ENCODE data around the gene AGBL4. TPM values are rescaled to one million over a fixed set of nuclear protein-coding genes. Genes with fewer than 3 reads are reported as not detected.

Gene AGBL4
- total RNA-seq, 4 donors from 2014 or later, result 0.44 to 1.5 (median 1.2) TPM; not detected in 1

DNA sequence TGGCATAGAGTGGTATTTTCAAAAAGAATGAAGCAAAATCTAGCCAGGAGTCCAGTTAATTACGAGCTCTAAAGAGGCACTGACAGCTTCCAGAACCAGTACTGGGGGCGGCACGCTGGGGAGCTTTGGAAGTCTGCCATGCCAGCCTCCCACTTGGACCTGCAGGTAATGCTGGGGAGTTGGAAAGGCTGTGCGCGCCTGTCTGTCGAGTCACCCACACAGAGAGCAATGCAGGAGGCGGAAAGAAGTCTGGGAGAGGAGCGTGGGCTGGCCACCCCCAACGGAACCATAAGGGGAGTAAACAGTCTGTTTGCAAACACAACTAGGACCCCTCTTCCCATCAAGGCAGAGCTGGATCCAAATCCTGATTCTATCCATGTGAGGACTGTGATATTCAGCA is 1331.5 kb downstream of the AGBL4 start:
- no peaks in the 10 kb centered on the region for H3K9me3 ChIP-seq
- H3K27me3 ChIP-seq, result no peaks in the 10 kb centered on the region
- WGBS, 2 donors, result 69 to 70% methylated on average over 9 of the region's 9 CpGs
- H3K4me1 ChIP-seq, result no peaks in the 10 kb centered on the region
- no peak overlapping the region for H3K27ac ChIP-seq
- no peak for DNase-seq (ENCODE audit: low spot score in 2 of 2)
- H3K36me3 ChIP-seq, result no peaks in the 10 kb centered on the region
- TF ChIP-seq, protein P1, sequence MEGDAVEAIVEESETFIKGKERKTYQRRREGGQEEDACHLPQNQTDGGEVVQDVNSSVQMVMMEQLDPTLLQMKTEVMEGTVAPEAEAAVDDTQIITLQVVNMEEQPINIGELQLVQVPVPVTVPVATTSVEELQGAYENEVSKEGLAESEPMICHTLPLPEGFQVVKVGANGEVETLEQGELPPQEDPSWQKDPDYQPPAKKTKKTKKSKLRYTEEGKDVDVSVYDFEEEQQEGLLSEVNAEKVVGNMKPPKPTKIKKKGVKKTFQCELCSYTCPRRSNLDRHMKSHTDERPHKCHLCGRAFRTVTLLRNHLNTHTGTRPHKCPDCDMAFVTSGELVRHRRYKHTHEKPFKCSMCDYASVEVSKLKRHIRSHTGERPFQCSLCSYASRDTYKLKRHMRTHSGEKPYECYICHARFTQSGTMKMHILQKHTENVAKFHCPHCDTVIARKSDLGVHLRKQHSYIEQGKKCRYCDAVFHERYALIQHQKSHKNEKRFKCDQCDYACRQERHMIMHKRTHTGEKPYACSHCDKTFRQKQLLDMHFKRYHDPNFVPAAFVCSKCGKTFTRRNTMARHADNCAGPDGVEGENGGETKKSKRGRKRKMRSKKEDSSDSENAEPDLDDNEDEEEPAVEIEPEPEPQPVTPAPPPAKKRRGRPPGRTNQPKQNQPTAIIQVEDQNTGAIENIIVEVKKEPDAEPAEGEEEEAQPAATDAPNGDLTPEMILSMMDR (IDR thresholded peaks at IDR 0.05), result no peak
- TF ChIP-seq POLR2A (IDR thresholded peaks at IDR 0.05) (no peak), EP300 (IDR thresholded peaks at IDR 0.05) (no peak)
- H3K4me3 ChIP-seq, result no peak overlapping the region

DNA sequence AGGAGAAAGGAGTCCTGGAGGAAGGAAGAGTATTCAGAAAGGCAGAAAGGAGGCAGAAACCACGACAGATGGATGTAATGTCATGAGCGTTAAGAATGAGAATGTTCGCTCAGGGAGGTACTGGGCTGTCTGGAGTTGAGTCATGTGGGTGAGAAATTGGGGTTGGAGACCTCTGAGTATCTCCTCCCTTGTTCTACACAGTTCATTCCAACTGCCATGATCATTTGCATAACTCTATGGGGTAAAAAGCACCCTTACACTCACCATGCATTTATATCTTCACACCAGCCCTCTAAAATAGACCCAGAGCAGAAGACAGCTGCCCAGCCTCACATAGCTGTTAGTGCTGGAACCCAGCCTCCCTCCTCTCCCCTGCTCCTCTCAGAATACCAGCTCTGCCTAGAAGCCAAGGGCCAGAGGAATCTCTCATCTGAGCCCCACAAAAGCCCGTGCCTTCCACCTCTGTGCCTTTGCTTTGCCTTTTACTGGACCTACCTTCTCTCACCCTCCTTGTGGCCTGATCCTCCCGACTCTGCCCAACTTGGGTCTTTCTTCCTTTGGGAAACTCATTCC is 1332.2 kb downstream of the AGBL4 start:
- no peaks in the 10 kb centered on the region for H3K9me3 ChIP-seq
- WGBS, 2 donors, result 78 to 81% methylated on average over 5 of the region's 5 CpGs
- H3K4me3 ChIP-seq, result no peak overlapping the region
- DNase-seq (ENCODE audit: low spot score in 2 of 2), result no peak
- H3K36me3 ChIP-seq, result no peaks in the 10 kb centered on the region
- H3K27ac ChIP-seq, result no peak overlapping the region
- TF ChIP-seq, protein P1 (IDR thresholded peaks at IDR 0.05), result no peak
- TF ChIP-seq POLR2A (IDR thresholded peaks at IDR 0.05) (no peak), EP300 (IDR thresholded peaks at IDR 0.05) (no peak)
- H3K27me3 ChIP-seq, result no peaks in the 10 kb centered on the region
- H3K4me1 ChIP-seq, result no peaks in the 10 kb centered on the region

DNA sequence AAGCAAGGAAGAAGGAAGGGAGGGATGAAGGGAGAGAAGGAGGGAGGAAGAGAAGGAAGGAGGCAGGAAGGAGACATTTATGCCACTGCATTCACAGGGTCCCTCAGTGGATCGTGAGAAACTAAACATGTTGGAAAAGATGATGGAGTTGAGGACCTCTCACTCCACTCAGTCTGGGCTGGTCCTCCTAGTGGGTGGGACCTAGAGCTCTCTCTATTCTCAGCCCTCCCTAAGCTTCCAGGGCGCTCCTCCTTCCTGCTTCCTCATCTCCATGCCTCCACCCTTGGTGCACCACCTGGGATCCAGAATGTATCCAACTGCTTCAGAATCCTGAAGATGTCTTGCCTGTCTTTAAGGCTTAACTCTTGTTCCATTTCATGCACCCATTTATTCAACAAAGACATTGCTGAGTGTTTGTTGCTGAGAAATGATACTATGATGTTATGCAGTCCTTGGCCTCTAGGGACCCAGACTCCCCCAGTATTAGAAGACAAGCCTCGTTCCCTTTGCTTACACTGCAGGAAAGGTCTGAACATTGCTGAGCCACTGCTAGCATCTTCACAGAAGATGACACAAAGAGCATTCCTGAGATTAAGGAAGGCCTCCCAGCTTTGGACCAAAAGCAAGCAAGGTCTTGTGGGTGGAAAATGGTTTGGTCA is 1335.5 kb downstream of the AGBL4 start:
- Histone ChIP-seq H3K4me1 (peaks cover 0 to 6% (median 0%) of the 10 kb centered on the region in 4 donors), H3K4me3 (no peak overlapping the region), H3K27me3 (no peaks in the 10 kb centered on the region), H3K9me3 (no peaks in the 10 kb centered on the region), H3K27ac (no peak overlapping the region), H3K36me3 (no peaks in the 10 kb centered on the region)
- DNase-seq (ENCODE audit: low spot score in 2 of 2), result no peak
- TF ChIP-seq EP300 (IDR thresholded peaks at IDR 0.05) (no peak), POLR2A (IDR thresholded peaks at IDR 0.05) (no peak)
- TF ChIP-seq, protein P1 (IDR thresholded peaks at IDR 0.05), result no peak
- WGBS, 2 donors, result 59 to 63% methylated on average over 3 of the region's 3 CpGs

DNA sequence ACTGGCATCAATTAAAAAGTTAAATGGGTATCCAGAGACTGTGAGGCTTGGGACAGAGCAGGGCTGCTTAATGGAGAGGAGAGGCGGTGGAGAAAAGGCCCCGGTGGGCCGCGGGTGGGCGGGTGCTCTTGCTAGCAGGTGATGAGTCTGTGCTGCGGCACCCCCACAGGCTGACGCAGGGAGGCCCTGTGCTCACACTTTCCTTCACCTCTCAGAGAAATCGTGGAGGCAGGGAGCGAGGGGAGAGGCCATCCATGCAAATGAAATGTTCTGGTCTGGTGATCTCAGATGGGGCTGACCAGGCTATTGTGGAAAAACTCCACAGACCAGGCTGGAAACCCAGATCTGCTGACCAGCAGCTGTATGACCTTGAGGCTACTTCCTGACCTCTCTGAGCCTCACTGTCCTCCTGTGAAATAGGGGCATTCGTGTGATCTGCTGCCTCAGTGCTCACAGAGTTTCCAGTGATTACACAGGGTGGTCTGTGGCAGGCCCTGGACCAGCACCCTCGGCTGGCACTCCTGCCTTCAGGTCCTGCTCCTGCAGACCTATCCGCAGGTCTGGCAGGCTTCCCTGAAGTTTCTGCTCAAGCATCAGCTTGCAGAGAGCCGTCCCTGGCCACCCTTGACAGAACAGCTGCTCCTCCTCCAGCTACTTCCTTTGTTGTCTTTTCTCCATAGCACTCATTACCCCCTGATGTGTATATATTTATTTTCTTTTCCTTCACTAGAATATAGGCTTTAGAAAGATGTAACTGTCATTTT is 1336.3 kb downstream of the AGBL4 start:
- no peak for DNase-seq (ENCODE audit: low spot score in 2 of 2)
- no peak overlapping the region for H3K4me3 ChIP-seq
- TF ChIP-seq EP300 (IDR thresholded peaks at IDR 0.05) (no peak), POLR2A (IDR thresholded peaks at IDR 0.05) (no peak)
- TF ChIP-seq, protein P1 (IDR thresholded peaks at IDR 0.05), result no peak
- peaks cover 0 to 6% (median 0%) of the 10 kb centered on the region in 4 donors for H3K4me1 ChIP-seq
- no peaks in the 10 kb centered on the region for H3K36me3 ChIP-seq
- no peaks in the 10 kb centered on the region for H3K9me3 ChIP-seq
- H3K27me3 ChIP-seq, result no peaks in the 10 kb centered on the region
- 72 to 74% methylated on average over 13 of the region's 13 CpGs for WGBS, 2 donors
- no peak overlapping the region for H3K27ac ChIP-seq

GRCh38 chr1:48686159-48686558 is 1337.6 kb downstream of the AGBL4 start:
- 92 to 95% methylated on average over 5 of the region's 5 CpGs for WGBS, 2 donors
- Histone ChIP-seq H3K4me1 (peaks cover 0 to 6% (median 0%) of the 10 kb centered on the region in 4 donors), H3K36me3 (no peaks in the 10 kb centered on the region), H3K27me3 (no peaks in the 10 kb centered on the region), H3K4me3 (no peak overlapping the region), H3K9me3 (no peaks in the 10 kb centered on the region), H3K27ac (no peak overlapping the region)
- TF ChIP-seq POLR2A (IDR thresholded peaks at IDR 0.05) (no peak), EP300 (IDR thresholded peaks at IDR 0.05) (no peak)
- TF ChIP-seq, protein P1 (IDR thresholded peaks at IDR 0.05), result no peak
- no peak for DNase-seq (ENCODE audit: low spot score in 2 of 2)
